GOT3 (cell line): Measurements from ENCODE around the gene FOXP1.

Source experiments
- DNase-seq: peaks from one replicate; lab custom pipeline; 2025; ENCODE audit warnings: mixed read lengths; lab: John Stamatoyannopoulos, UW

FOXP1 gene

GRCh38 chr3:71372241-71372768, 211.2 kb downstream of the FOXP1 start:
- DNase-seq, result no peak

GRCh38 chr3:71371282-71371681, 212.2 kb downstream of the FOXP1 start:
- DNase-seq, result no peak

- no peak for DNase-seq
These were observed 213.1 kb downstream of the FOXP1 start for GRCh38 chr3:71370467-71370866.

GRCh38 chr3:71369701-71370391, 213.7 kb downstream of the FOXP1 start:
- DNase-seq, result no peak

GRCh38 chr3:71366988-71367604, 216.4 kb downstream of the FOXP1 start:
- DNase-seq, result no peak

GRCh38 chr3:71361334-71361890, 222.1 kb downstream of the FOXP1 start:
- DNase-seq, result no peak

- no peak for DNase-seq
These were observed 222.8 kb downstream of the FOXP1 start for GRCh38 chr3:71360764-71361163.

GRCh38 chr3:71360180-71360579, 223.3 kb downstream of the FOXP1 start:
- no peak for DNase-seq

GRCh38 chr3:71358243-71358642, 225.3 kb downstream of the FOXP1 start:
- DNase-seq, result no peak

GRCh38 chr3:71356265-71356664, 227.3 kb downstream of the FOXP1 start:
- DNase-seq, result no peak

- no peak for DNase-seq
These were observed 227.7 kb downstream of the FOXP1 start for GRCh38 chr3:71355862-71356261.

GRCh38 chr3:71355037-71355436, 228.5 kb downstream of the FOXP1 start:
- no peak for DNase-seq

GRCh38 chr3:71351403-71352149, 232.0 kb downstream of the FOXP1 start:
- DNase-seq, result no peak

- no peak for DNase-seq
These were observed 232.5 kb downstream of the FOXP1 start for GRCh38 chr3:71350998-71351397.

GRCh38 chr3:71348831-71349230, 234.7 kb downstream of the FOXP1 start:
- DNase-seq, result no peak

GRCh38 chr3:71348001-71348632, 235.4 kb downstream of the FOXP1 start:
- DNase-seq, result no peak

- no peak for DNase-seq
These were observed 237.5 kb downstream of the FOXP1 start for GRCh38 chr3:71346061-71346460.

- no peak for DNase-seq
These were observed 238.0 kb downstream of the FOXP1 start for GRCh38 chr3:71345429-71346040.

- DNase-seq, result no peak
These were observed 241.8 kb downstream of the FOXP1 start for GRCh38 chr3:71341721-71342120.

- DNase-seq, result no peak
These were observed 244.5 kb downstream of the FOXP1 start for GRCh38 chr3:71339049-71339448.

- no peak for DNase-seq
These were observed 250.7 kb downstream of the FOXP1 start for GRCh38 chr3:71332813-71333212.

GRCh38 chr3:71330909-71331308, 252.6 kb downstream of the FOXP1 start:
- no peak for DNase-seq
